NCI-H2196 (cell line): ENCODE measurements around the gene PPP1R3G.

Experiments
- DNase-seq: peaks from one replicate; lab custom pipeline; 2025; ENCODE audit not compliant: unreplicated experiment; lab: John Stamatoyannopoulos, UW

PPP1R3G gene

GRCh38 chr6:5071216-5071615 is 13.9 kb upstream of the PPP1R3G start:
- no peak for DNase-seq

DNA sequence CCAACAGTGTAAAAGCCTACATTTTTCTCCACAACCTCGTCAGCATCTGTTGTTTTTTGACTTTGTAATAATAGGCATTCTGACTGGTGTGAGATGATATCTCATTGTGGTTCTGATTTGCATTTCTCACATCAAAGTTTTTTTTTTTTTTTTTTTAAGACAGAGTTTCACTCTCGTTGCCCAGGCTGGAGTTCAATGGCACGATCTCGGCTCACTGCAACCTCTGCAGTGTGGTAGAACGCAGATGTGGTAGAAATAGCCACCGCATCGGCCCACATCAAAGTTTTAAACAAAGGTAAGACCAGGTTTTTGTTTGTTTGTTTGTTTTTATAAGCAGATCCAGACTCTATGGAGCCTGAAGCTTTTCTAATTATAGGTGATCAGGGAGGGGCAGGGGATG is 12.7 kb upstream of the PPP1R3G start:
- no peak for DNase-seq

DNA sequence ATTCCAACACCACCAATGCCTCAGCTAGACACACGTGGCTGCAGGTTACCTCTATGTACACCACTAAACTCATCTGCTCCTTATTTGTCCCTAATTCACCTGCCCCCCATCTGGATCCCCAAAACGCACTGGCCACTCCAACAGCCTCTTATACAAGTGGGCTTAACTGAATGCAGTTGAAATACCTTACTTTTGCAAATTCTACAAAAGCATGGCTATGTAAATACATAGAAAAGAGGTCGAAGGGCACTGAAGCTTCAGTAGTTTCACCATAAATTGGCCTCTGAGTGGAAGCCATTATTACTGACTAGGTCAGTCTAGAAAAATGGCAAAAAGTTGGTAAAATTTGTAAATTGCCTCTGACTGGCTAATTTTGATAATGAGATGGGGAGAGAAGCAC is 11.1 kb upstream of the PPP1R3G start:
- no peak for DNase-seq

DNA sequence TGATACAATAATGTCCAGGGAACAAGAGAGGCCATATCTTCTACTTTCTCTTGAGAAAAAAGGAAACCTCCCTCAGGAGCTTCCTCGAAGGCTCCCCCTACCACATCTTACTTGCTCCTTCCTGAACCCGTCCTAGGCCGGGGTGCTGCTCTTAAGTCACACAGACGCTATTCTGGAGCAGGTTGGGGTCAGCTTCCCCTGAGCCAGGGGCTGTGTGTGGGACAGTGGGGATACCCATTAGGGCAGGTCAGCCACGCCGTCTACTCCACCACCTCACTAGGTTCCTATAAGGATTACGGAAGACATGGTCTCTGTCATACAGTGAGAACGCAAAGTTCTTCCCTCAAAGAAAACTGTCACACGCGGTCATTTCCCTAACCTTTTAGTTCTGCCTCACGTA is 8.2 kb upstream of the PPP1R3G start:
- no peak for DNase-seq

DNA sequence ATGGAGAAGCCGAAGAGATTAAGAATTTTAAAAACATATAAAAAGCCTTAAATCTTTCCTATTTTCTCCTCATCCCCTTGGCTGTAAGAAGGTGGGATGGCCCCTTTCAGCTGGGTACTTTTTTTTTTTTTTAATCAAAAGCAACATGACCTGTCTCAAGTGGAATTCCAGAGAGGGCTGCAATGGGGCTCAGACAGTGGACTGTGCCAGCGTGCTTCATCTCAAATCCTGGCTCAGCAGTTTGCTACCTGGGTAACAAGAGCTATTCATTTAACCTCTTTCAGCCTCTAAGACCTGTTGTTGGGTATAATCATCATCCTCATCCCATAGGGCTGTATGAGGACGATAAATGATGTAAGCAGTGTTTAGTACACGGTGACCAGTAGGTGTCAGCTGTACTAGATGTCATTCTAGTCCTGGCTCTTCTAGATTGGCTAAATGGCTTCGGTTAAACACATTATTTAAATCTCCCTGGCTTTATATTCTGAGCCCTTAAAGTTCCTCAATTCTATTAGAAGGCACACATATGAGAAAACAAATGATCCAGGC is 6.9 kb upstream of the PPP1R3G start:
- no peak for DNase-seq

GRCh38 chr6:5079692-5080091 is 5.4 kb upstream of the PPP1R3G start:
- DNase-seq = no peak

DNA sequence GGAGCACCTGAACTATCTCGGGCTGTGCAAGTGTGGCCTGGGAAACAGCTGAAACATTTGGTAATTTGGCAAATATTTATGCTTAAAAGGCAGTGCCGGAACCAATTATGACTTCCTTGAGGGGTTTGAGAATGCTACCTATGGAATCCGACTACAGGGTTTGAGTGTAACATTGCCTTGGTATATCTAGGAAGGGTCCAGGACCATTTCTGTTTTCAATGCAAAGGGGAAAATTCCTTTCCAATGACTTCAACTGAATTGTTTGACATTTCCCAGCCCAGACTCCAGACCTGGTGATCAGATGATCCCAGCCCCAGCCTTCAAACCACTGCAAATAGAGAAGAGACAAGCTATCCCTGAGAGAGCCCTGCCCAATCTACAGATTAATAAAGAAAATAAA is 4.6 kb upstream of the PPP1R3G start:
- DNase-seq = no peak

DNA sequence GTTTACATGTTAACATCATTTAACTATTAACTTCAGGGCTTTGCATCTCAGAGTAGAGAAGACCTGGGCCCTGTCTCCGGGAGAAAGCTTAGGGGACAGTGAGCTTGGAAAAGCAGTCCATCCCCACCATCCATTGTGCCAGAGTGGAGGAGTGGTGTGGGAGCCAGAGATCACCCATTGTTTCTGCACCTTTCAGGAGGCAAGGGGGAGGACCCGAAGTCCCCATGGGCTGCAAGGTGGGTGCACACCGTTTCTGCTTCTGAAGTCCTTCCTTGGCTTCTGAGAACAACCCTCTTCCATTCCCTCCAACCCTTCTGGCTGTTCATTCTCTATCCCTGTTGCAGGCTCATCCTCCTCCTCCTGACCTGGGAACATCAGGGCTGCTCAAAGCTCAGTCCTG is 4.0 kb upstream of the PPP1R3G start:
- DNase-seq = no peak

DNA sequence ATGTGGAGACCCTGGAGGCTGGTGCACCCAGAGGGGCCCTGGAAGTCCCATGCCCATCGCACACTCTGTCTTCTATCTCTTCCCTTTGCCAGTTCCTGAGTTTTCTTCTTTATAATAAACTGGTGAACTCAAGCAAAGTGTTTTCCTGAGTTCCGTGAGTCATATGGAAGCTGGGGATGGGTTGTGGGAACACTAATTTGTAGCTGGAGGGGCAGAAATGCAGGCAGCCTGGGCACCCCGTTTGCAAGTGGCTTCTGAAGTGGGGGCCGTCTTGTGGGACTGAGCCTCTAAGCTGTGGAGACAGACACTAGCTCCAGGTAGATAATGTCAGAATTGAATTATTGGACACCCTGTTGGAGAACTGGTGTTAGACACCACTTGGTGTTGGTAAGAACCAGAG is 3.2 kb upstream of the PPP1R3G start:
- DNase-seq = no peak

- no peak for DNase-seq
Measured at GRCh38 chr6:5082487-5083306, 2.4 kb upstream of the PPP1R3G start.

DNA sequence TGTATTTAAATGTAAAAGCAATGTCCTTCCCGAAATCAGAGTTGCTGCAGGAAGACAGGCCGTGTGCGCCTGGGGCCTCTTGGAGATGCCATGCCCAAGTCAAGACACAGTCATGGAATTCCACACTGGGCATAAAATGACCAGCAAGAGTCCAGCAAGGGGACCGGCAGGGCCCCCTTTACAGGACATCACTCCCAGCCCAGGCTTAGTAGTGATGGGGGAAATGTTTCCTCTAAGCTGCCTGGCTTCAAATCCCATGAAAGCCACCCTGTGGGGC is 1.9 kb upstream of the PPP1R3G start:
- DNase-seq = no peak

- no peak for DNase-seq
Measured at GRCh38 chr6:5083813-5084359, 1.3 kb upstream of the PPP1R3G start.

DNA sequence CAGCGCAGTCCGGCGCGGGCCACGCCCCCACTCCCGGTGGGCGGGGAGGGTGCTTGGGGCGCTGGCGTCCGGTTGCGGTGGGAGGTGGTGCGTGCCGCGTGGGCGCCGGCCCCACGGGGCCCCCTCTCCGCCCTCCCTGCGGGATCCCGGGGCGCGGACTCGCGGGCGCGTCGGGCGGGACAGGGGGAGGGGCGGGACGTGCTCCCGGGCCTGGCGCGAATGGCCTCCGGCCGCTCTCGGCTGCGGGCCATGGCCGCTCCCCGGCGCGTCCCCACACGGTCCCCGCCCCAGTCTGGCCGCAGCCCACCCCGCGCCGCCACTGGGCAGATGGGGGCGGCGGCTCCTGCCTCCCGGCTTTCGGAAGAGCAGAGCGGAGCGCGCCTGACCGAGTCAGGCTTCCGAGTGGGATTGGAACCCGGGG is 771 bp upstream of the PPP1R3G start:
- no peak for DNase-seq

DNA sequence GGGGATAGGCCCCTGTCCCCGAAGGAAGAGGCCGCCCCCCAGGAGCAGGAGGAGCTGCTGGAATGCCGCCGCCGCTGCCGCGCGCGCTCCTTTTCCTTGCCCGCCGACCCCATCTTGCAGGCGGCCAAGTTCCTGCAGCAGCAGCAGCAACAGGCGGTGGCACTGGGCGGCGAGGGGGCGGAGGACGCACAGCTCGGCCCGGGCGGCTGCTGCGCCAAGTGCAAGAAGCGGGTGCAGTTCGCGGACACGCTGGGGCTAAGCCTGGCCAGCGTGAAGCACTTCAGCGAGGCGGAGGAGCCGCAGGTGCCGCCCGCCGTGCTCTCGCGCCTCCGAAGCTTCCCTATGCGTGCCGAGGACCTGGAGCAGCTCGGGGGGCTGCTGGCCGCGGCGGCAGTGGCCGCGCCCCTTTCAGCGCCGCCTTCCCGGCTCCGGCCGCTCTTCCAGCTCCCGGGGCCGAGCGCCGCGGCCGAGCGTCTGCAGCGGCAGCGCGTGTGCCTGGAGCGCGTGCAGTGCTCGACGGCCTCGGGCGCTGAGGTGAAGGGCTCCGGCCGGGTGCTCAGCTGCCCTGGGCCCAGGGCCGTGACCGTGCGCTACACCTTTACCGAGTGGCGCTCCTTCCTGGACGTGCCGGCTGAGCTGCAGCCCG is 630 bp downstream of the PPP1R3G start:
- DNase-seq = no peak

DNA sequence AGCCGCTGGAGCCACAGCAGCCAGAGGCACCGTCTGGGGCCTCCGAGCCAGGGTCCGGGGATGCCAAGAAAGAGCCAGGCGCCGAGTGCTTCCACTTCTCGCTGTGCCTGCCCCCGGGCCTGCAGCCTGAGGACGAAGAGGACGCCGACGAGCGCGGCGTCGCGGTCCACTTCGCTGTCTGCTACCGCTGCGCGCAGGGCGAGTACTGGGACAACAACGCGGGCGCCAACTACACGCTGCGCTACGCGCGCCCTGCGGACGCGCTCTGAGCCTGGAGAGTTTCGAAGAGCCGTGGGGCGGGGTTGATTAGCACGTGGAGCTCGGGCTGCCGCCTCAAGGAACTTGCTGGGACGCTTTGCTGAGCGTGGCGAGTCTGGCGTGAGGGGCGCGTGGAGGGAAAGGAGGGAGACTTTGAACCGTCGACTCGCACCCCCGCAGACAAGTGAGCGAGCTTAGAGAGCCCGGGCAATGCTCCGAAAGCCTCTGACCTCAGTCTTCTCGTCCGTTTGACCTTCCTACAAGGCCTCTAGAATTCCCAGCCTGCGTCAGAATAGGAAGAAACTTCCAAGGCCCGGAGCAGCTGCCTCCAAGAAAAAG is 1.3 kb downstream of the PPP1R3G start:
- no peak for DNase-seq

DNA sequence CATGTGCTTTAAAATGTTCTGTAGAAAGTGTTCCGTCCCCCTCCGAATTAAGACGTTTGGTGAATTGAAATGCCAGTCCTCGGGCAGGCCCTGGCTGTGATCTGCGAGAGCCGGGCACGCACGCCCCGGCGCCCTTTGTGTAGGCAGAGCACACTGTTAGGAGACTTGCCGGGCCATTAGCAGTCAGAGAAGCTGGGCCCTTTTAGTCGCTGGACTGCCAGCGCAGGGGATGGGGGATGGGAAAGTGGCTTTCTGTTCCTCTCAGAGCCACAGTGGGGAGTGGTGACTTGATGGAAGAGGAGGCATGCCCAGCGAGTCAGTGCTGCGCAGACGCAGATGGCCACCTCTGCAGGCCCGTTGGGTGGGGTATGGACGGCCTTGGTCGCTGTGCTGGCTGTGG is 2.2 kb downstream of the PPP1R3G start:
- no peak for DNase-seq

- no peak for DNase-seq
Measured at GRCh38 chr6:5088780-5089179, 3.6 kb downstream of the PPP1R3G start.

DNA sequence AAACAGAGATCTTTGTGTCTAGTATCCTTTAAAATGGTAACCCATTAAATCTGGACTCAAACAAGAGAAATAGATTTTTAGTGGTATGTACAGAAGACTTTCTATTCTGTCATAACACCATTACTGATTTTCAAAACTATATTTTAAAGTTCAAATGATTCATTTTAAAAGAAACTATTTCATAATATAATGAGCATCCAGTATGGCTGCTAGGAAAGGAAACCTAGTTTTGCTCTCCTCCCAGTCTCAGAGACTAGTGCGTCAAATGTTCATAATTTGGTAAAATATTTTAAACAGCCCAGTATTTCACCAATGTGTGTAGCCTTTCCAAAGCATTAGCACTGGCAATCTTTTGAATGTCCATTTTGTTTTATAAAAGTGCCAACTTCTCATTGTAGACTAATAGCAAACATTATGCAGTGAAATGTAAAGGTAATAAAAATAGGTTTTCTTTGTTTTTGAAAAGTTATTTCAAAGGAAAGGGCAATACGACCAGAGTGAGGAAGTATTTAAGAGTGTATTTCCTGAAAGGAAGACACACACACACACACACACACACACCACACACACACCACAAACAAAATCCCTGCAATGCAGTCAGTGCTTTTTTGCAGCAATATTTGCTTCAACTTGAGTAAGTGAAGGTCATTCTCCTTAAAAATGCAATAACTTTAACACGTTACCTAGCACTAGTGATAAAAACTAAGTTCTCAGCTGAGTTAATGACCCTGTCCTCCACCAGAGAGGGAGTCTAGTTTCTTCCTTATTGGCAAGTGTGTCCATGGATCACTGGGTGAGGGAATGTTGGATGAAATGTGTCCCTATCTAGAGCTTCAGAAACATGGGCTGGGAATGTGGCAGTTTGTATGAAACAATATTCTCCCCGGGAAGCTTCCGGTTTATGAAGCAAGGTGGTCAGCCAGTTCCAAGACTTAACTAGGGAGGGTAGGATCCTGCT is 4.6 kb downstream of the PPP1R3G start:
- DNase-seq = no peak

GRCh38 chr6:5090603-5091002 is 5.5 kb downstream of the PPP1R3G start:
- DNase-seq = no peak

- DNase-seq = no peak
Measured at GRCh38 chr6:5091210-5092069, 6.3 kb downstream of the PPP1R3G start.
